WTC11 (cell line): ENCODE results near the gene RANGAP1. TPM values are rescaled to one million over a fixed set of nuclear protein-coding genes. Genes with fewer than 3 reads are reported as not detected.

Experiments
- ATAC-seq: fragments of 200-7000 bp; cut with Tn5 transposase; 2 replicates; pipeline ENCODE4 v1.10.0; 2021; ENCODE audit warnings: mild to moderate bottlenecking, moderate library complexity
- CTCF ChIA-PET: fragments of 300-600 bp; sonication (Branson Sonifier 250); formaldehyde crosslinking; loops from one replicate; lab custom pipeline; 2021; ENCODE audit warnings: antibody characterized with exemption; lab: Charles Lee
- POLR2A ChIA-PET: fragments of 350-600 bp; sonication (Branson Sonifier 250); formaldehyde crosslinking; loops from one replicate; lab custom pipeline; 2021; ENCODE audit warnings: antibody characterized with exemption; lab: Charles Lee
- DNase-seq: peaks from one replicate; pipeline ENCODE4 v3.0.0; 2021; ENCODE audit warnings: low spot score
- H3K27ac Mint-ChIP-seq: 2 replicates; pipeline ENCODE4 v1.8.0; 2021; ENCODE audit warnings: mixed read lengths
- H3K27me3 Mint-ChIP-seq: 2 replicates; pipeline ENCODE4 v1.8.0; 2021; ENCODE audit warnings: low read depth, mild to moderate bottlenecking, moderate library complexity, mixed read lengths
- H3K36me3 Mint-ChIP-seq: 2 replicates; pipeline ENCODE4 v1.8.0; 2021; ENCODE audit warnings: mixed read lengths
- H3K4me1 Mint-ChIP-seq: 2 replicates; pipeline ENCODE4 v1.8.0; 2022; ENCODE audit warnings: mixed read lengths
- H3K4me3 Mint-ChIP-seq: 2 replicates; pipeline ENCODE4 v1.8.0; 2021; ENCODE audit warnings: mild to moderate bottlenecking, moderate library complexity, mixed read lengths
- H3K9me3 Mint-ChIP-seq: 2 replicates; pipeline ENCODE4 v1.8.0; 2021; ENCODE audit warnings: mixed read lengths
- ATF1 ChIP-seq: sonication (generic); formaldehyde crosslinking; IDR thresholded peaks from 2 replicates; pipeline ENCODE4 v1.8.1; 2023; ENCODE audit warnings: mild to moderate bottlenecking, moderate library complexity, missing genetic modification reagents
- CREB1 ChIP-seq: sonication (generic); formaldehyde crosslinking; IDR thresholded peaks from 2 replicates; pipeline ENCODE4 v1.8.0; 2023; ENCODE audit warnings: mild to moderate bottlenecking, missing genetic modification reagents
- CTCF ChIP-seq: fragments of 200-600 bp; IDR thresholded peaks from 2 replicates; pipeline ENCODE4 v1.8.0; 2022; ENCODE audit warnings: antibody characterized with exemption
- EMX1 ChIP-seq: fragments of 250-450 bp; sonication (Bioruptor Pico); IDR thresholded peaks from 2 replicates; pipeline ENCODE4 v1.8.0; 2021; ENCODE audit warnings: mild to moderate bottlenecking
- ETV6 ChIP-seq: sonication (generic); formaldehyde crosslinking; IDR thresholded peaks from 2 replicates; pipeline ENCODE4 v1.8.1; 2022; ENCODE audit warnings: mild to moderate bottlenecking, missing genetic modification reagents
- GTF2I ChIP-seq: fragments of 250-450 bp; sonication (Bioruptor Pico); conservative IDR thresholded peaks from 2 replicates; pipeline ENCODE4 v1.4.0; 2021; ENCODE audit warnings: mild to moderate bottlenecking
- IRF1 ChIP-seq: sonication (generic); formaldehyde crosslinking; IDR thresholded peaks from 2 replicates; pipeline ENCODE4 v1.8.0; 2023; ENCODE audit warnings: missing genetic modification reagents
- IRF2 ChIP-seq: sonication (generic); formaldehyde crosslinking; IDR thresholded peaks from 2 replicates; pipeline ENCODE4 v1.8.0; 2022; ENCODE audit warnings: low read depth, missing genetic modification reagents, borderline replicate concordance
- JAZF1 ChIP-seq: fragments of 250-450 bp; sonication (Bioruptor Pico); IDR thresholded peaks from 2 replicates; pipeline ENCODE4 v1.9.0; 2021; ENCODE audit warnings: moderate library complexity, mild to moderate bottlenecking, inconsistent platforms
- MXD4 ChIP-seq: fragments of 250-450 bp; sonication (Bioruptor Pico); IDR thresholded peaks from 2 replicates; pipeline ENCODE4 v1.8.0; 2021; ENCODE audit warnings: mild to moderate bottlenecking, moderate library complexity, borderline replicate concordance
- OVOL2 ChIP-seq: fragments of 250-450 bp; sonication (Bioruptor Pico); IDR thresholded peaks from 2 replicates; pipeline ENCODE4 v1.9.0; 2021; ENCODE audit warnings: mild to moderate bottlenecking, borderline replicate concordance
- PREB ChIP-seq: sonication (generic); formaldehyde crosslinking; IDR thresholded peaks from 2 replicates; pipeline ENCODE4 v1.8.1; 2022; ENCODE audit warnings: mild to moderate bottlenecking, missing genetic modification reagents, moderate library complexity, borderline replicate concordance
- RORB ChIP-seq: fragments of 250-450 bp; sonication (Bioruptor Pico); IDR thresholded peaks from 2 replicates; pipeline ENCODE4 v1.9.0; 2021; ENCODE audit warnings: mild to moderate bottlenecking
- SMAD3 ChIP-seq: sonication (generic); formaldehyde crosslinking; IDR thresholded peaks from 2 replicates; pipeline ENCODE4 v1.8.0; 2022; ENCODE audit warnings: missing genetic modification reagents, mild to moderate bottlenecking, borderline replicate concordance
- SMAD4 ChIP-seq: sonication (generic); formaldehyde crosslinking; IDR thresholded peaks from 2 replicates; pipeline ENCODE4 v1.8.0; 2022; ENCODE audit warnings: mild to moderate bottlenecking, missing genetic modification reagents
- SOX15 ChIP-seq: fragments of 250-450 bp; sonication (Bioruptor Pico); IDR thresholded peaks from 2 replicates; pipeline ENCODE4 v1.9.0; 2021; ENCODE audit warnings: mild to moderate bottlenecking
- TEAD4 ChIP-seq: sonication (generic); formaldehyde crosslinking; IDR thresholded peaks from 2 replicates; pipeline ENCODE4 v1.8.0; 2022; ENCODE audit warnings: mild to moderate bottlenecking, missing genetic modification reagents
- ZBTB43 ChIP-seq: sonication (generic); formaldehyde crosslinking; IDR thresholded peaks from 2 replicates; pipeline ENCODE4 v1.8.1; 2023; ENCODE audit warnings: mild to moderate bottlenecking, missing genetic modification reagents
- ZNF138 ChIP-seq: sonication (generic); formaldehyde crosslinking; conservative IDR thresholded peaks from 2 replicates; pipeline ENCODE4 v1.8.1; 2022; ENCODE audit warnings: mild to moderate bottlenecking, moderate library complexity, missing genetic modification reagents
- ZSCAN18 ChIP-seq: fragments of 250-450 bp; sonication (Bioruptor Pico); IDR thresholded peaks from 2 replicates; pipeline ENCODE4 v2.1.2; 2022; ENCODE audit warnings: mild to moderate bottlenecking, moderate library complexity
- total RNA-seq: library from RNA; stranded (reverse); gene quantifications from 3 replicates; pipeline ENCODE4 v1.2.3, GENCODE V29; 2021

RANGAP1 gene
- total RNA-seq, 1 experiment from 2014 or later: 160 TPM

GRCh38 chr22:41229215-41229614 is 56.8 kb downstream of the RANGAP1 start:
- no peak for DNase-seq
- no peak for ATAC-seq
- Mint-ChIP-seq H3K36me3 (peaks cover 33% of the 10 kb centered on the region), H3K4me1 (no peaks in the 10 kb centered on the region), H3K4me3 (no peak overlapping the region), H3K27ac (no peak overlapping the region), H3K27me3 (no peaks in the 10 kb centered on the region; the same call in 1 of the 2 replicates), H3K9me3 (no peaks in the 10 kb centered on the region)
- POLR2A ChIA-PET: interaction anchor here (2.0 kb wide), 1 partner anchor 8 kb away, joined by 7 read pairs; no protein-coding TSS in a partner anchor
- CTCF ChIA-PET: interaction anchor here (1.0 kb wide), 1 partner anchor 9 kb away, joined by 5 read pairs; no protein-coding TSS in a partner anchor
- TF ChIP-seq EMX1 (CRISPR knock-in tag): no peak
- TF ChIP-seq ZBTB43 (CRISPR knock-in tag): no peak
- no peak for TF ChIP-seq GTF2I (CRISPR knock-in tag)
- TF ChIP-seq CREB1 (CRISPR knock-in tag): no peak
- no peak for TF ChIP-seq SMAD4 (CRISPR knock-in tag)
- no peak for TF ChIP-seq IRF2
- no peak for TF ChIP-seq ETV6
- TF ChIP-seq ZSCAN18 (CRISPR knock-in tag): no peak
- TF ChIP-seq MXD4 (CRISPR knock-in tag): no peak
- TF ChIP-seq SOX15 (CRISPR knock-in tag): no peak
- TF ChIP-seq TEAD4 (CRISPR knock-in tag): no peak
- TF ChIP-seq RORB (CRISPR knock-in tag): no peak
- no peak for TF ChIP-seq OVOL2 (CRISPR knock-in tag)
- no peak for TF ChIP-seq IRF1
- TF ChIP-seq ZNF138 (CRISPR knock-in tag): no peak
- no peak for TF ChIP-seq SMAD3

- H3K4me1 Mint-ChIP-seq: no peaks in the 10 kb centered on the region
- no peak for TF ChIP-seq ATF1 (CRISPR knock-in tag)
- no peak for TF ChIP-seq PREB (CRISPR knock-in tag)
- no peak for TF ChIP-seq CTCF
- TF ChIP-seq RORB (CRISPR knock-in tag): no peak
- TF ChIP-seq JAZF1: no peak
- H3K9me3 Mint-ChIP-seq: no peaks in the 10 kb centered on the region
- ChIA-PET CTCF (interaction anchor here (1.1 kb wide), 1 partner anchor 11 kb away, joined by 5 read pairs; no protein-coding TSS in a partner anchor), POLR2A (no interaction called here)
- H3K27me3 Mint-ChIP-seq: no peaks in the 10 kb centered on the region
- H3K27ac Mint-ChIP-seq: peak overlapping the region; percentile 61
- DNase-seq (no peak), ATAC-seq (no peak)
- peaks cover 36% of the 10 kb centered on the region for H3K36me3 Mint-ChIP-seq
- H3K4me3 Mint-ChIP-seq: no peak overlapping the region
Observed at GRCh38 chr22:41226723-41227655, 59.0 kb downstream of the RANGAP1 start.
